OCI-LY7 (cell line): ENCODE results near the gene PWWP2A.

ENCODE experiments used
- CTCF ChIP-seq: fragments of 200-600 bp; sonication (generic); conservative IDR thresholded peaks from 2 replicates; pipeline ENCODE4 v1.5.1; 2014; ENCODE audit warnings: mild to moderate bottlenecking, antibody characterized with exemption, low read length, moderate library complexity, mixed read lengths
- EZH2phosphoT487 ChIP-seq: fragments of 200-600 bp; sonication (generic); IDR thresholded peaks from 2 replicates; pipeline ENCODE4 v1.6.1; 2018; ENCODE audit warnings: low read depth, borderline replicate concordance, mild to moderate bottlenecking, mixed run types, antibody characterized with exemption, low read length, moderate library complexity, mixed read lengths

- TF ChIP-seq CTCF (no peak), EZH2phosphoT487 (no peak)
Measured at GRCh38 chr5:160096178-160096577, 23.1 kb downstream of the PWWP2A start.
